PC-9 (cell line): Measurements from ENCODE around the gene ANKFN1. TPM values are rescaled to one million over a fixed set of nuclear protein-coding genes. Genes with fewer than 3 reads are reported as not detected.

Experiments
- BruUV-seq: library from RNA; stranded (reverse); fragments of 400-500 nt; replicated peaks from 2 replicates; lab custom pipeline; 2021; lab: Mats Ljungman, UMichigan
- CTCF ChIA-PET: fragments of 300-600 bp; sonication (Branson Sonifier 250); formaldehyde crosslinking; loops from one replicate; lab custom pipeline; 2022; ENCODE audit warnings: antibody characterized with exemption; lab: Charles Lee
- POLR2A ChIA-PET: fragments of 300-600 bp; sonication (Branson Sonifier 250); formaldehyde crosslinking; loops from one replicate; lab custom pipeline; 2022; ENCODE audit warnings: antibody characterized with exemption; ENCODE audit not compliant: unreplicated experiment; lab: Charles Lee
- DNase-seq, 2 experiments: peaks; one replicate each; pipeline versions ENCODE4 v3.0.0 to v3.0.0-alpha.2; 2015 to 2022; ENCODE audit warnings: mixed read lengths in 1 of 2
- H2AFZ ChIP-seq: fragments of 200-600 bp; sonication (generic); 2 replicates; pipeline ENCODE4 v1.8.1; 2017; ENCODE audit warnings: antibody characterized with exemption
- H3F3A ChIP-seq: fragments of 200-600 bp; sonication (generic); 2 replicates; pipeline ENCODE4 v1.8.1; 2017; ENCODE audit warnings: antibody characterized with exemption, mild to moderate bottlenecking, low read depth; ENCODE audit not compliant: insufficient read depth
- H3K27ac ChIP-seq: fragments of 200-600 bp; sonication (generic); 2 replicates; pipeline ENCODE4 v1.6.1; 2016; ENCODE audit warnings: mixed run types
- H3K27me3 ChIP-seq: fragments of 200-600 bp; sonication (generic); 2 replicates; pipeline ENCODE4 v1.6.1; 2016; ENCODE audit warnings: low read depth, mixed run types; ENCODE audit not compliant: insufficient read depth
- H3K36me3 ChIP-seq: fragments of 200-600 bp; sonication (generic); 2 replicates; pipeline ENCODE4 v1.6.1; 2016; ENCODE audit warnings: low read depth, mixed run types
- H3K4me1 ChIP-seq: fragments of 200-600 bp; sonication (generic); replicated peaks from 2 replicates; pipeline ENCODE4 v1.6.1; 2016; ENCODE audit warnings: mixed run types; ENCODE audit not compliant: insufficient read depth
- H3K4me2 ChIP-seq: fragments of 200-600 bp; sonication (generic); 2 replicates; pipeline ENCODE4 v1.6.1; 2017; ENCODE audit warnings: mixed run types
- H3K4me3 ChIP-seq: fragments of 200-600 bp; sonication (generic); 2 replicates; pipeline ENCODE4 v1.6.1; 2016; ENCODE audit warnings: mixed run types
- H3K79me2 ChIP-seq: fragments of 200-600 bp; sonication (generic); 2 replicates; pipeline ENCODE4 v1.6.1; 2017; ENCODE audit warnings: low read depth, mixed run types
- H3K9me2 ChIP-seq: fragments of 200-600 bp; sonication (generic); 2 replicates; pipeline ENCODE4 v1.8.1; 2017; ENCODE audit warnings: mild to moderate bottlenecking; ENCODE audit not compliant: insufficient read depth
- H3K9me3 ChIP-seq: fragments of 200-600 bp; sonication (generic); 2 replicates; pipeline ENCODE4 v1.8.1; 2016; ENCODE audit warnings: low read depth; ENCODE audit not compliant: insufficient read depth
- H4K20me1 ChIP-seq: fragments of 200-600 bp; sonication (generic); 2 replicates; pipeline ENCODE4 v1.8.1; 2017; ENCODE audit not compliant: insufficient read depth
- CTCF ChIP-seq: fragments of 200-600 bp; sonication (generic); conservative IDR thresholded peaks from 2 replicates; pipeline ENCODE4 v1.6.1; 2017; ENCODE audit warnings: mixed run types, antibody characterized with exemption, mild to moderate bottlenecking, moderate library complexity
- EZH2 ChIP-seq: fragments of 200-600 bp; sonication (generic); IDR thresholded peaks from 2 replicates; pipeline ENCODE4 v1.8.0; 2017; ENCODE audit warnings: antibody characterized with exemption, low read depth
- intact Hi-C: fragments of 100-400 bp; cut with micrococcal nuclease; formaldehyde crosslinking; loops from one replicate; pipeline ENCODE4 v1.10.0; 2022; ENCODE audit not compliant: unreplicated experiment
- total RNA-seq: library from RNA; stranded (reverse); gene quantifications from 2 replicates; pipeline ENCODE4 v1.2.3, GENCODE V29; 2021

ANKFN1 gene
- total RNA-seq, 1 experiment from 2014 or later = not detected

- H3K4me3 ChIP-seq = no peak overlapping the region
- no peak overlapping the region for H3K27ac ChIP-seq
- no peaks in the 10 kb centered on the region for H4K20me1 ChIP-seq
- no TSS peak for BruUV-seq
- H3K9me2 ChIP-seq = no peaks in the 10 kb centered on the region
- H3K79me2 ChIP-seq = no peaks in the 10 kb centered on the region
- H3K9me3 ChIP-seq = no peaks in the 10 kb centered on the region
- no peaks in the 10 kb centered on the region; the same call in 1 of the 2 replicates for H3K27me3 ChIP-seq
- no peak for TF ChIP-seq EZH2
- no peak for TF ChIP-seq CTCF
- no peak for DNase-seq
- H3F3A ChIP-seq = no peaks in the 10 kb centered on the region
- intact Hi-C loops = no loop called here
- H3K4me2 ChIP-seq = no peak overlapping the region
- no peak overlapping the region for H2AFZ ChIP-seq
- H3K4me1 ChIP-seq = no peaks in the 10 kb centered on the region
- ChIA-PET CTCF (no interaction called here), POLR2A (no interaction called here)
- H3K36me3 ChIP-seq = no peaks in the 10 kb centered on the region
Observed at GRCh38 chr17:56431736-56432135, 278.5 kb downstream of the ANKFN1 start.

DNA sequence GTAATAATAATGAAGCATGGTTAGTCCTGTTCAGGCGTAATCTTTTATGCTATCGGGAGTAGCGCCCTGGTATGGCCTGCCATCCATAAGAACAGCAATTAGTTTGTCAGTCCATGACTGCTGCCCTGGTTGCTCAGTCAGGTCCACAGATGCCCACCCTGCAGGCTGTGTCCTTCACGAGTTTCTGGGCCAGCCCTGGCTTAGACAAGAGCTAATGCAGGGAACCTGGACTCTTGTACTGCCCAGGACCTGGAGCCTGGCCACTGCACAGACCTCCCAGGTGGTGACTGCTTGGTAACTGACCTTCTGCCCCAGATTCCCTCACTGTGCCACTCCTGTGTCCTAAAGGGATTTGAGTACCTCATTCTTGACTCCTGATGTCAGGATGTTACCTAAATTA, 279.2 kb downstream of the ANKFN1 start:
- H3K9me3 ChIP-seq = no peaks in the 10 kb centered on the region
- CTCF ChIA-PET = no interaction called here
- H3K79me2 ChIP-seq = no peaks in the 10 kb centered on the region
- intact Hi-C loops = no loop called here
- POLR2A ChIA-PET = no interaction called here
- H3K27me3 ChIP-seq = no peaks in the 10 kb centered on the region; the same call in 1 of the 2 replicates
- H3K4me2 ChIP-seq = no peak overlapping the region
- no peak for TF ChIP-seq EZH2
- TF ChIP-seq CTCF = no peak
- H3K4me3 ChIP-seq = no peak overlapping the region
- H3K4me1 ChIP-seq = no peaks in the 10 kb centered on the region
- no TSS peak for BruUV-seq
- H3K27ac ChIP-seq = no peak overlapping the region
- no peak overlapping the region for H2AFZ ChIP-seq
- no peaks in the 10 kb centered on the region for H3K9me2 ChIP-seq
- no peaks in the 10 kb centered on the region for H3K36me3 ChIP-seq
- no peaks in the 10 kb centered on the region for H4K20me1 ChIP-seq
- H3F3A ChIP-seq = no peaks in the 10 kb centered on the region
- no peak for DNase-seq

- ChIA-PET CTCF (no interaction called here), POLR2A (no interaction called here)
- TF ChIP-seq EZH2 = no peak
- TF ChIP-seq CTCF = no peak
- Histone ChIP-seq H3K9me2 (no peaks in the 10 kb centered on the region), H3K27ac (no peak overlapping the region), H3K27me3 (no peaks in the 10 kb centered on the region; the same call in 1 of the 2 replicates), H3F3A (no peaks in the 10 kb centered on the region), H3K36me3 (no peaks in the 10 kb centered on the region), H4K20me1 (no peaks in the 10 kb centered on the region), H3K4me3 (no peak overlapping the region), H3K4me1 (no peaks in the 10 kb centered on the region), H3K4me2 (no peak overlapping the region), H3K79me2 (no peaks in the 10 kb centered on the region), H2AFZ (0 out of 2 replicates have a peak overlapping the region, but pooled peaks have one; percentile 31), H3K9me3 (no peaks in the 10 kb centered on the region)
- no TSS peak for BruUV-seq
- DNase-seq = no peak
- intact Hi-C loops = no loop called here
Observed at GRCh38 chr17:56434610-56435009, 281.3 kb downstream of the ANKFN1 start.
